Epithelial cell of esophagus (primary cell): ENCODE measurements around the gene HCRTR1.

Experiments
- DNase-seq: peaks from one replicate; pipeline ENCODE4 v3.0.0; 2010; ENCODE audit warnings: low read depth
- H3K4me3 ChIP-seq: 2 replicates; pipeline ENCODE4 v1.5.1; 2011; ENCODE audit warnings: mild to moderate bottlenecking, low read length, control low read depth
- CTCF ChIP-seq: IDR thresholded peaks from 2 replicates; pipeline ENCODE4 v1.5.1; 2011; ENCODE audit warnings: low read depth, mild to moderate bottlenecking, low read length, control low read depth, inconsistent platforms; ENCODE audit not compliant: insufficient read depth; ENCODE audit errors: missing control alignments

The HCRTR1 gene

GRCh38 chr1:31617218-31617915 lies at the start of gene HCRTR1:
HCRTR1 (plus strand) TSS chr1:31617689; CDS start chr1:31619193, 1,504 bp downstream.
- no peak for DNase-seq
- H3K4me3 ChIP-seq, result peak within 1 kb of the TSS; percentile 41
- no peak for TF ChIP-seq CTCF

- no peak for DNase-seq
- TF ChIP-seq CTCF, result no peak
- no peak overlapping the region for H3K4me3 ChIP-seq
Observed at GRCh38 chr1:31567956-31568570, 49.4 kb upstream of the HCRTR1 start.

- H3K4me3 ChIP-seq, result no peak overlapping the region
- TF ChIP-seq CTCF, result no peak
- DNase-seq, result no peak
Observed at GRCh38 chr1:31568895-31569595, 48.4 kb upstream of the HCRTR1 start.

- H3K4me3 ChIP-seq, result no peak overlapping the region
- TF ChIP-seq CTCF, result no peak
- DNase-seq, result no peak
Observed at GRCh38 chr1:31569596-31570173, 47.8 kb upstream of the HCRTR1 start.

GRCh38 chr1:31570228-31570627 lies 47.3 kb upstream of the HCRTR1 start:
- TF ChIP-seq CTCF, result no peak
- no peak overlapping the region for H3K4me3 ChIP-seq
- no peak for DNase-seq

- TF ChIP-seq CTCF, result no peak
- DNase-seq, result peak; percentile 60
- no peak overlapping the region for H3K4me3 ChIP-seq
Observed at GRCh38 chr1:31570906-31571305, 46.6 kb upstream of the HCRTR1 start.
